Adrenal gland (tissue), 5 donors: Measurements from ENCODE around the gene ZMYND15.

Experiments
- CTCF ChIP-seq, 6 experiments: fragments of 450-650 bp in 4 of 6; fragments of 200-600 bp in 2 of 6; sonication (generic) in 1 of 6; IDR thresholded peaks; 1 replicate in 5 of 6; 2 replicates in 1 of 6; pipeline versions ENCODE4 v1.5.1 to v1.8.0; 2016 to 2021; ENCODE audit warnings: antibody characterized with exemption in 6 of 6, mild to moderate bottlenecking in 2 of 6, moderate library complexity in 1 of 6
- POLR2A ChIP-seq, 2 donors: fragments of 450-650 bp; IDR thresholded peaks; one replicate each; pipeline ENCODE4 v1.6.1; 2017; ENCODE audit warnings: antibody characterized with exemption in 2 of 2, mild to moderate bottlenecking in 2 of 2, moderate library complexity in 1 of 2
- donor health status: DM: no; HTN: no; CAD: no.

DNA sequence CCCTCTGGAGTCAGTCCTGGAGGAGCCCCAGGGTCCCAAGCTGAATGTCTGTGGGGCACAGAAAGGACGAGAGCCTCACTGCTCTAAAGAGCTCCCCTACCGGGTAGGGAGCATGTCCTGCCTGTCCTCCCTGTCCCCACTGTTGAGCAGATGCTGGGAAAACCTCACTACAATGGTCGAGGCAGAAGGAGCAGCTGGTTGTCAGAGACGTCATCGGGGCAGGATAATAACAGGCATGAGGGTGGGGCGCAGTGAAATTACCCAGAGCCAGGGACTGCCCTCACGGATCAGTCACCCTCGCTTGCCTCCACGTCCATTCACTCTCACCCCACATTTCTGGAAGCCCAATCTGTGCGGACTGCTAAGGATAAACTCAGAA is 32.6 kb downstream of the ZMYND15 start:
- TF ChIP-seq POLR2A (IDR thresholded peaks at IDR 0.05) (no peak), CTCF (IDR thresholded peaks at IDR 0.05) (no peak)
